ENCODE data around the gene TNNI2. TPM values are rescaled to one million over a fixed set of nuclear protein-coding genes. Genes with fewer than 3 reads are reported as not detected.

Gene TNNI2
- total RNA-seq, 1 donor from 2014 or later = not detected

DNA sequence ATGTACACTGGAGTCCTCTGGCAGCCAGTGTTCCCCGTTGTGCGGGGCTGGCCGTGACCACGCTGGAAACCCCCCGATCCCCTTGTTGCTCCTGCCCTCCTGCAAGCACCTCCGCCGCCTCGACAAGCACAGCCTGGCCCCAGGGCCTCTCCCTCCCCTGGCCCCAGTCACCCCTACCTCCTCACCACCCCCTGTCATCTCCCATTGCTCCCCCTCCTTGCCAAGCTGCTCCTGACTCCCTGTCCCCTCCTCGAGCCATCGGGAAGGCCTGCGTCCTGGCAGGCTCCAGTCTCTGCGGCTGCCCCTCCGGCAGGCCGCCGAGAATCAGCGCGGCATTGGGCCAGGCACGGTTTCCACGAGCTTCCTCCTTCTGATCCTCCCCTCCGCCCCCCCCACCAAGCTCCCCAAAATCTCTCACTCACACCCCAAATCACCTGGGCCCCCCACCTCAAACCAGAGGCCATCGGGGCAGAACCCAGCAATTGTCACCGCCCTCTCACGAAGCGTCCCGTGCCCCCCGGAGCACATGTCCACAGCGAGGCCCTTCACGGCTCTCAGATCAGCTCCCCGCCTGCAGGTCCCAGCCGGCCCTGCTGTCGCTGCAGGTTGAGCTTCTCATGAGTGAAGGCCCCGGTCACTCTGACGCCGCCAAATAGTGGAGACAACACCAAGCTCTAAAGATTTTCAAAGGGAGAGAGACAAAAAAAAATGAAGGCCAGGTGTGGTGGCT, 8.4 kb downstream of the TNNI2 start:
- DNase-seq = no peak

DNA sequence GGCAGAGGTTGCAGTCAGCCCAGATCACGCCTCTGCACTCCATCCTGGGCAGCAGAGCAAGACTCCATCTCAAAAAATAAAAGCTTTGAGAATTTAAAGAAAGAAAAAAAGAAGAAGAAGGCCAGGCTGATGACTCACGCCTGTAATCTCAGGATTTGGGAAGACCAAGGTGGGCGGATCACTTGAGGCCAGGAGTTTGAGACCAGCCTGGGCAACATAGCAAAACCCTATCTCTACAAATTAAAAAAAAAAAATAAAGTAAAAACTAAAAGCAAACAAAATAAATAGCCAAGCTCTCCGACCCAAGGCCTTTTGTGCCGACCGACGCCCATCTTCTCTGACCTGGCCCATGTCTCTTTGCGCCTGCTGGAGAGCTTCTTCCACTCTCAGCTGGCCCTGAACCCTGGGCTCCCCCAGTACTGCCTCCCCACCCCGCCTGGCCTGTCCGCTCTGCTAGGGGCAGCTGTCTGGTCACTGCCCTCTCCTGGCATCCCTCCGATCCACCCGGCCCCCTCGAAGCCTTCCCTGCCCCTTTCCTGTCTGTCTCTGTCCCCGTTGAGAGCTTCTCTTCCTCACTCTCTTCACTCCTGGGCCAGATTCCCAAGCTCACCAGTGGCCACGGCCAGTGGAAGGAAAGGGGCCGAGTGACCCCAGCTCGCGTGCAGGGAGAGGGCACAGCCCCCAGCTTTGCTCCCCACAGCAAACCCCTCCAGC, 9.3 kb downstream of the TNNI2 start:
- no peak for DNase-seq

DNA sequence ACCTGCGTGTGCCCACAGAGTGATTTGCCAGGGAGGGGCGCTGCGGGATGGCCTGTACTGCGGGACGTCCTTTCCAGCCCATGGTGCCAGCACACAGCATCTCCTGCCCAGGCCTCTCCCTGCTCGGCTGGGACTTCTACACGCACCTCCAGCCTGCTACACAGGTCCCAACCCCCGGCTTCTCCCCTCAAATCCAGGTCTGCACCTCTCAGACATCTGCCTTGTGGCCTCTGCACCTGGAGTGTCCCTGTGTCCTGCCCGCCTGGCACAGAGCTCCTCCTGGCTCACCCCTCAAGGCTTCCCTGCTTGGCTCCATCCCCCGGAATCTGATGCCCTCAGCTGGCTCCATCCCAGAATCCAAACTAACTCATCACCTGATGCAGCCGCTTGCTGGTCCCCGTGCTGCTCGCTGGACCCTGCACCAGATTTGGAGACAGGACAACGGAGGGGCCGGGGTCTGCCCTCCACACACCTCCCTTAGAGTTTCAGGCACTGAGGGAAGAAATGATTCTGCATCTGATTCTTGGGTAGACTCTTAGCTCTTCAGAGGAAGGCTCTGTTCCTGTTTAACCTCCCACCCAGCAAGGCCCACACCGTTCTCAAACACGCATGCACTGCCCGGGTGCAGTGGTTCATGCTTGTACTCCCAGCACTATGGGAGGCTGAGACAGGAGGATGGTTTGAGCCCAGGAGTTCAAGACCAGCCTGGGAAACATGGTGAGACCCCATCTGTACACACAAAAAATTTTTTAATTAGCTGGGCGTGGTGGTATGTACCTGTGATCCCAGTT, 10.1 kb downstream of the TNNI2 start:
- DNase-seq = no peak

DNA sequence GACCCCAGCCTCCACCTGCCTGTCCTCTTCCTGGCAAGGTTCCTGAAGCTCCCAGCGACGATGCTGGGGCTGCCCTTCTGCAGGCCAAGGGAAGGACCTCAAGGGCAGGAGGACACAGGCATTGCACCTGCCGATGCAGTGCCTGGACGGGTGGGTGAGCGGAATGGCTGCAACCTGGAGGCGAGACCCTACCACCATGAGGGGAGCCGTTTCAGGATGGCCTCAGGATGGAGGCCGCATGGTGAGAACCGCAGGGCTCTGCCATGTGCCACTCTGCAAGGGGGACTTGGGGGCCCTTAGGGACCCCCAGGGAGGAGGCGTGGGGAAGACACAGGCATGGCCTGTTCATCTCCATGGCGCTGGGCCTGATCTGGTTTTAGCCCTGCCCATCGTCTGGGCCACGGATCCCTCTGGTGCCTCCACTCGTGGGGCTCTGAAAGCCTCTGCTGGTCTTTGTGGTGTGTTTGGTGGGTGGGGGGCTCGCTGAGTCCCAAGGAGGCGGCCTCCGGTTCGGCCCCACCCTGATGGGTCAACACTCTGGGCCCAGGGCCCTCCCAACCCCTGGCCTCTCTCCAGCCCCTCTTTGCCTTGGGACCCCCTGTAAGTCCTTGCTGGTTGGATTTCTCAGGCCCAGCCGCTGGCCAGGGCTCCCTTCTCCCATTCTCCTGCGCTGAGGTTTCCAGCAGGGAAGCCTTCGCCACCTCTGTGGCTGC, 12.8 kb downstream of the TNNI2 start:
- no peak for DNase-seq

DNA sequence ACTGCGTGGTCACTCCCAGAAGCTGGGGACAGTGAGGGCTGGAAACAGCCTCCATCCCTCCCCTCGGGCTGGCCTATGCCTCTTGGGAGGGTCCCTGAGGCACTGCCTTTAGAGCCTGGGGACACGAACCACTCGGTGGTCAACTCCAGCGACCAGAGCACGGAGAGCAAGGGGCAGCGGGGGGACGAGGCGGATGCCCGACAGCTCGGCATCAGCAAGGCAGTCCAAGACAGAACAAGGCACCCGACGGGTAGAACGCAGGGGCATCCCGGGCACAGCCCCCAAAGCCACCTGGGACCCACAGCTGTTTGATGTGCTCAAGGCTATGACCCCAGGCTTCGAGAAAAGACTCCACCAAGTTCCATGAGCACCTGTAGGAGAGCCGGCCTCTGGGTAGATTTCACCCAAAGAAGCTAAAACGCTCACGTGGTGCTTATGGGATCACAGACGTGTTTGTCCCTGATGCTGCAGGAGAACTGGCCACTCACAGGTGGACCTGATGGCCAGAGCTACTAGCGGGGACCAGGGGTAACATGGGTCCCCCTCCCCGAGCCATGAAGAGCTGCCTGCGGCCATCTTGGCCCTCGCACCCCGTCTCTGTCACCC, 13.6 kb downstream of the TNNI2 start:
- no peak for DNase-seq

DNA sequence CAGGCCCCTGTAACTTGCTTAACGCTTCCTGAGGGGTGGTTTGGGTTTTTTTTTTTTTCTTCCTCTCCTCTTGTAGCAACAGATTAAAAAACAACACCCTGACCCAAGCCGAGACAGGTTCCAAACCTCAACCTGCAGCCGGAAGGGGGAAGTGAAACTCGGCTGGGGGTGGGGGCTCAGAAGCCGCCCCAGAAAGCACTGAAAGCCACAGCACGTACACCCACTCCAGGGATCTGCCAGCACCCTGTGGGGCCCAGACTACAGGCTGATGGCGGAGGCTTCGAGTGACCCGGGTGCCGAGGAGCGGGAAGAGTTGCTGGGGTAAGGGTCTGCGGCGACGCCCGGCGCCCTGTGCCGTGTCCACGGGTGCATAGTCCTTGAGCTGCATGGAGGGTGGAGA, 14.1 kb downstream of the TNNI2 start, which contains the start of gene LSP1:
Gene LSP1 (plus strand): TSS at position 208 of the 400 bp plus-strand sequence. CDS start 61 bp downstream, at position 269.
- no peak for DNase-seq

DNA sequence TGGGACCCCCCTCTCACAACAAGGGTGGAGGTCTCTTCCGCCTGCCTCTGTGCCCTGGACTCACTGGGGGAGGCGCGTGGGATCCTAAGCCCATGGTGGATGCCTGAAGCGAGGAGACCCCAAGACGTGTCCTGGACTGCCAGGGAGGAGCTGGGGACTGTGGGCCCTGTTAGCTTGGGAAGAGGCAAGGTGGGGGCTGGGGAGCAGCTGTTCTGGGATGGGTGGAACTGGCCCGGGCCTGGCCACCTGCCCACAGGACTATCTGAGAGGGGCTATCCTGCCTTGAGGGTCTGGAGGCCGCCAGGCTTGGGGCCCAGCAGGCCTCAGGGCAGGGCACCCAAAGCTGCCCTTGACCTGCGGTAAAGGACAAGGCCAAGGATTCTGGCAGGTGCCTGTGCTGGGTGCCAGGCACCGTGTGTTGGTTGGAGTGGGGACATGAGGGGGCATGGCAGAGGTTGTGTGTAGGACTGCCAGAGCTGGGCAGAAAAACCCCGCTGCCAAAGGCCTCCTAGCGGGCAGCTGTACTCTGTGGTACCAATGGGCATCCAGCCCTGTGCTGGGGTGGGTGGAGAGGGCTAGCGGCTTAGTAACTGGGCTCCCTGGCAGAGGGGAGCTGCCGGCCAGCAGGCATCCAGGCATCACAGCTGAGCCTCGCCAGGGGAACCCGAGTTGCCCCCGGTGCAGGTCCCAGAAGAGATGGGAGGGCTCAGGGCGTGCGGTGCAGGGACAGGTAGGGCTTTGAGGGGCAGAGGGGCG, 14.8 kb downstream of the TNNI2 start:
- no peak for DNase-seq

DNA sequence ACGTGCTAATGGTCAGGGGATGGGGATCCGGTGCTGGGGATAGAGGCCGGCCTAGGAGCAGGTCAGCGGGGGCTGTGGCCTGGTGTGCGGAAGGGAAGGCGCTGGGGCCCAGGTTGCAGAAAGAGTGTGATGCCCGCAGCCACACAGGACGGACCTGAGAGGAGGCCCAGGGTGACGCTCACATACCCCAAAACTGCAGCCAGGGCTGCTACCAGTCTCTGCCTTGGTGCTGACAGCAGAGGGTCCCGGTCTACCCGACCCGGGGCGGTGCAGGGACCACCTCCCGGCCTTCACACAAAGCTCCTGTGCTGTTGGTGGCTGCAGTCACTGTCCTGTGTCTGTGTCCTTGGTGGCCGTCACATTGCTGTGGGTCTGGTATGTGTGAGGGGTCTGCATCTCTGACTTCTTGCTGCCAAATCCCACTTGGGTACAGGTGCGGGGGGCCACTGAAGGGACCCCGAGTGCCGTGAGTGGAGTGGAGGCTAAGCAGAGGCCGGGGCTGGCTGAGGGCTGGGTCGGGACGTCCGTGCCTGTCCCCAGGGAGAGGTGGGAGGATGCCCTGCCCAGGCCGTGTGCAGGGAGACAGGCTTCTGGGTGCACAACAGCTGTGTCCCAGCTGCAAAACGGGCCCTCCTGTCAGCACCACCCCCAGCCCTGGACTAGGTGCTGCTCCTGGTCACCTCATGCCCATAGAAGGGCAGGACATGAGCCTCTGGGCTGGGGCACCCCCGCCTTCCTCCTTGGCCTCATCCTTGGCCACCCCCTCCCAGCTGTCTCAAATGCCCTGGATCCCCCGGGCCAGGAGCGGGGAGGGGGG, 15.6 kb downstream of the TNNI2 start:
- no peak for DNase-seq

DNA sequence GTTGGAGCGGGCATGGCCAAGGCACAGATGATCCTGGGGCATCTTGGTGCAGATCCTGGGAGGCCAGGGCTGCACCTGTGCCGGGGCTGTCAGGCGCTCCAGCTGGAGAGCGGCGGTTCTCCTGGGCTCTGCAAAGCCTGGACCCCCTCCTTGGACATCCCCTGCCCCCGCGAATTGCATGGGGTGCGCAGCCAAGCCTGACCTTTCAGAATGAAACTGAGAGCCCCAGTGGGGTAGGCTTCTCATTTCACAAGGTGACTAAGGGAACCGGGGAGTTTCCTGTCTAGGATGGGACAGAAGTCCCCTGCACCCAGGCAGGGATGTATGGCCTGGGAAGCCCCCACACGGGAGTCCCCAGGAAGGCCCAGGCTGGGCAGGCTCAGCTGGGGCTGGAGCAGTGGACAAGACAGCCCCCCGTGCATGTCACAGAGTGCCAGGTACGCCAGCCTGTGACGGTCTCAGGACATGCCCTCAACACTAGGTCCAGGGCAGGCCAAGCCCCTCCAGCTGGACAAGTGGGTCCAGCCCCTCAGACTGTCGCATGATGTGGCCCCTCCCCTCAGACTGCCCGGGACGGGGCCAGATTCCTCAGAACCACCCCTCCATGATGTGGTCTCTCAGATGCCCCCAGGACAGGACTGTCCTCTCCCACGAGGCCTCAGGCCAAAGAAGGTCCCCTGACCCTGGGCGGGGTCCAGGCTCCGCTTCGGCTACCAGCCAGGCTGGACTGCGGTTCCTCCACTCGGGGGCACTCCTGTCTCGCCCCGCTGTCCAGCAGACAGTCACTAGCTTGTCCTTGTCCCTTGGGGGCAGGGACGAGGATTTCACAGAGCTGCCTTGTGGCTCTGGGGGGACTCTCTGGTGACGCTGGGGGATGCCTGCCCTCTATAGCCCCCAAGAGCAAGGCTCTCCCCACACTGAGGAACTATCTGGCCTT, 16.4 kb downstream of the TNNI2 start:
- DNase-seq = no peak

DNA sequence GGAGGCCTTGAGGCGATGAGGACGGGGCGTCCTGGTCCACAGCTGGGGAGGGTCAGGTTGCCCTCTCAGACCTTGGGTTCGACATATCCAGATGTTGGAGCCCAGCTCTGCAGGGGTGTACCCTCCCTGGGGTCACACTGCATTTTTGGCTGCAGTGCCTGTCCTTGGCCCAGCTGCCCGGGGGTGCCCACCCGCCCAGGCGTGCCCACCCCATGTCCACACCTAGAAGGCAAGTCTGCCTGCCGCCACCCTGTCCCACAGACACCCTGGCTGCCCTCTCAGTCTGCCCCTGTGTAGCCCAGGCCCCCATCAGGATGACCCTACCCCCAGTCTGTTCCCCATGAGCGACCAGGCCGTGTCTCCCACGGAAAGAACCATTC, 17.1 kb downstream of the TNNI2 start:
- DNase-seq = no peak

DNA sequence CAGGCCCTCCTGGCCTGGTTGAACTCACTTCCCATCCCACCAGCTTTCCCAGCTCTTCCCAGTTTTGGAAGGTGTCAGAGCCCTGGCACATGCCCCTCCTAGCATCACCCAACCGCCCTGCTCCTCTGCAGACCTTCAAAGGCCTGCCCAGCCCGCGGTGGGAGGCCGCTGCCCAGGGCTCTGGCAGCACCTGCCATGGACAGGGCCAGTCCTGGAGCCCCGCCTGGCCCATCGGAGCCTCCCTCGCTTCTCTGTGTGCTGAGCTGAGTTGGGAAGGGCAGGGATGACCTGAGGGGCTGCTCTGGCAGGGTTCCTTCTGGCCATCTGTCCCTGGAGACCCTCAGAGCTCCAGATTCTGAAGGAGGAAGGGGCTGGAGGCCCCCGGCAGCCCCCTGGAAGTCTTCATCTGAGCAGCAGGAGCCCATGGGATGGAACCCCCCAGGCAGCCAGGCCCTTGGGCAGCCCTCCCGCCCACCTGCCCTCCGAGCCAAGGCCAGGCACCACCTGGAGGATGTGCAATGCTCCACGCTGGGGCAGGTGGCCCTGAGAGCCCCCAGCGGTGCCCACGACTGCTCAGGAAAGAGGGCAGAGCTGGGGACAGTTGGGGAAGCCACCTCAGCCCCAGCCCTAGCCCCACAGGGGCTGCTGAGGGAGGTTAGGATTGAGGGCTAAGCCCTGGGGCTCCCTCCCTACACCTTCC, 17.7 kb downstream of the TNNI2 start:
- DNase-seq = no peak

DNA sequence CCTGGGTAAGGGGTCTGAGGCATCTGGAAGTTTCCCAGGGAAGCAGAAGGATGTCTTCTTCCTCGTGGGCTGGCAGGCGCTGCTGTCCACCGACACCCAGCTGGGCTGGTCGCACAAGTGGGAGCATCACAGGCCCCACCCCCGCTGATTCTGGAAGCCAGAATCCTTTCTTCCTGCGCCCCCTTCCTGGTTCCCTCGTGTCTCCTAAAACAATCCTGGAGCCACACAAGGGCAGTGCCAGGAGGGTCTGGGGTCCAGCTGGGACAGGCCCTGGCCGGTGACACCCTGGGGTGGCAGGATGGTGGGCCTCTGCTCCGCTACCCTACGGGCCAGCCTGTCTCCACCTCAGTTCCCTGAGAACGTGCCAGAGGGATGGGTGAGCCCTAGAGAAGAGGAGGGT, 18.3 kb downstream of the TNNI2 start:
- no peak for DNase-seq

DNA sequence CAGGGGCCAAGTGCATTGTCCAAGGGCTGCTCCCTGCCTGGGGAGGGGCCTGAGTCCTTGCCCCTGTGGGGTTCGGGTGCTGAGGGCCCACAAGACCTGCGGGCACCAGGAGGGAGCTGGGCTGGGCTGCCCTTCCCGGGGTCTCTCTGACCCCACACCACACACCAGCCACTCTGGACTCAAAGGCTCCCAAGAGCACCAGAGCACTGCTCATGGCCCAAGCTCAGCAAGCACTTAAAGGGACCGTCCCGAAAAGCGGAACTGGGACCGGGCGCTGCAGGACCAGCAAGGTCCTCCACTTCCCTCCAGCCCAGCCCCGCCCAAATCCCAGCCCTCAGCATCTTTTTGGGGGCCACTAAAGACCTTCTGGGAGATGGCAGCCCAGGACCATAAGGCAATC, 19.4 kb downstream of the TNNI2 start:
- DNase-seq = no peak

DNA sequence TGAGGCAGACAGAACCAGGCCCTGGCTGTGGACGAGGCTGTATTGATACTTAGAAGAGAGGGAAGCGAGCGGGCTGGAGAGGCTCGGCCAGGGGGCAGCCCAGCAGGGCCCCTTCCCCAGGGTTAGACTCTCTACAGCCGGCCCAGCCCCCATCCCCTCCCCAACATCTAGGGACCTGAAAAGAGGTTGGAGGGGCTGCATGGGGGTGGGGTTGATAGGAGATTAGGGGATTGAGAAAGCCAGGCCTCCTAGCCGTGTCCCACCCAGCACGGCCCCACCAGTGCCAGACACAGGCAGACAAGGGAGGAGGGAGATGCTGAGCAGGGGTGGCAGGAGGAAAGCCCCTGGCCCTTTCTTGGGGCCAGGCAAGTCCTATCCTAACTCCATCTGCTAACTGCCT, 19.8 kb downstream of the TNNI2 start:
- DNase-seq = no peak

DNA sequence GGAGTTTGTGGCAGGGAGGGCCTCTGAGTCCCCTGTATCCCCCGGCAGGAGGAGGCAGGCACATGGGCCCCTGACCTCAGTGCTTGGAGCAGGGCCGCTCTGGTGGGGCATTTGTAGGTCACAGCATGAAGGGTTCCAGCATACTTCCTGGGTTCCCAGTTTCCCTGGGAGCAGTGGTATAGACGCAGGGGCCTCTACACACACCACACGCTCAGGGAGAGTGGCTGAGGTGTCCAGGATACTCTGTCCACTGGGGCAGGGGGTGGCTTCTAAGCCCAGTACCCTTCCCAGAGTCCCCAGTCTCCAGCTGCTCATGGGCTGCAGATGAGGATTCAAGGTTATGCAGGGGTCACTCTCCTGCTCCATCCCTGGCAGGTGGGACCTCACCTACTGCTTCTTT, 20.2 kb downstream of the TNNI2 start:
- no peak for DNase-seq

DNA sequence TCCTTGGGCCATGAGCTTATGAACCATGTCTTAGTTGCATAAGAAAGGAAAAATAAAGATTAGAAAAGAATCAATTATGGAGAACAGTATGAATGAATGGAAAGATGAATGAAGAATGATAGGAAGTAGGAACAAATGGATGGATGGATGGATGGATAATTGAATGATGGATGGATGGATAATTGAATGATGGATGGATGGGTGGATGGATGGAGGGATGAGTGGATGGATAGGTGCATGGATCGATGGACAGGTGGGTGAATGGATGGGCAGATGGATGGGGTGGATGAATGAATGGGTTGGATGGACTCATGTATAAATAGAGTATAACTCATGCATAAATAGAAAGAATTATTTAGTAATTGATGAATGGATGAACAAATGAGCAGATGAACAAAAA, 21.3 kb downstream of the TNNI2 start:
- no peak for DNase-seq

DNA sequence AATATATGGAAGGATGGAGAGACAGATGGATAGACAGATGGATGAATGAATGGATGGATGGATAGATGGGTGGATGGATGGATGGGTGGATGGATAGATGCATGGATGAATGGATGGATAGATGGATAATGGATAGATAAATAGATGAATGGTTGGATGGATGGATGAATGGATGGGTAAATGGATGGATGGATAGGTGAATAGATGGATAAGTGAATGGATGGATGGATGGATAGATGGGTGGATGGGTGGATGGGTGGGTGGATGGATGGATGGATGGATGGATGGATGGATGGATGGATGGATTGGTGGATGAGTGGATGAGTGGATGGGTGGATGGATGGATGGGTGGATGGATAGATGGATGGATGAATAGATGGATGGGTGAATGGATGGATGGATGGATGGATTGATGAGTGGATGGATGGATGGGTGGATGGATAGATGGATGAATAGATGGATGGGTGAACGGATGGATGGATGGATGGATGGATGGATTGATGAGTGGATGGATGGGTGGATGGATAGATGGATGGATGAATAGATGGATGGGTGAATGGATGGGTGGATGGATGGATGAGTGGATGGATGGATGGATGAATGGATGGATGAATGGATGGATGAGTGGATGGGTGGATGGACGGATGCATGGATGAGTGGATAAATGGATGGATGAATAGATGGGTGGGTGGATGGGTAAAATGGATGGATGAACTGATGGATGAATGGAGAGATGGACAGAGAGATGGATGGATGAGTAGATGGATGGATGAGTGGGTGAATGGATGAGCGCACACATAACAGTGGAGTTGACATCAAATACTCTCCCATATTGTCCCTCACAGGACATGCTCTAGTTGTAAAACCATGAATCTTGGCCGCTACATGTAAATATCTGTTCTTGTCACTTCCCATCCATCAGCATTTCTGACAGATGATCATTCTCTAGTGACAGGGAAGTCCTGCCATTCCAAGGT, 22.9 kb downstream of the TNNI2 start:
- DNase-seq = no peak
